Testis (tissue), 2 donors: ENCODE data around the gene DENND1A.

ENCODE experiments used
- CTCF ChIP-seq, 3 experiments: fragments of 450-650 bp in 2 of 3; fragments of 200-600 bp in 1 of 3; sonication (generic) in 1 of 3; IDR thresholded peaks; one replicate each; pipeline ENCODE4 v1.5.1; 2016 to 2019; ENCODE audit warnings: antibody characterized with exemption in 3 of 3, mild to moderate bottlenecking in 2 of 3, moderate library complexity in 1 of 3
- POLR2A ChIP-seq: fragments of 450-650 bp; IDR thresholded peaks from one replicate; pipeline ENCODE4 v1.6.1; 2017; ENCODE audit warnings: antibody characterized with exemption, mild to moderate bottlenecking, moderate library complexity

GRCh38 chr9:123925161-123925560 is 4.8 kb downstream of the DENND1A start:
- TF ChIP-seq CTCF (IDR thresholded peaks at IDR 0.05), result no peak
- no peak for TF ChIP-seq POLR2A
